Measurements from ENCODE around the gene SPOCK2. TPM values are rescaled to one million over a fixed set of nuclear protein-coding genes. Genes with fewer than 3 reads are reported as not detected.

Gene SPOCK2
- polyA plus RNA-seq, 1 donor (not counting 4 experiments of a cell fraction or from before 2014, with no cell fraction given): 0.14 TPM

DNA sequence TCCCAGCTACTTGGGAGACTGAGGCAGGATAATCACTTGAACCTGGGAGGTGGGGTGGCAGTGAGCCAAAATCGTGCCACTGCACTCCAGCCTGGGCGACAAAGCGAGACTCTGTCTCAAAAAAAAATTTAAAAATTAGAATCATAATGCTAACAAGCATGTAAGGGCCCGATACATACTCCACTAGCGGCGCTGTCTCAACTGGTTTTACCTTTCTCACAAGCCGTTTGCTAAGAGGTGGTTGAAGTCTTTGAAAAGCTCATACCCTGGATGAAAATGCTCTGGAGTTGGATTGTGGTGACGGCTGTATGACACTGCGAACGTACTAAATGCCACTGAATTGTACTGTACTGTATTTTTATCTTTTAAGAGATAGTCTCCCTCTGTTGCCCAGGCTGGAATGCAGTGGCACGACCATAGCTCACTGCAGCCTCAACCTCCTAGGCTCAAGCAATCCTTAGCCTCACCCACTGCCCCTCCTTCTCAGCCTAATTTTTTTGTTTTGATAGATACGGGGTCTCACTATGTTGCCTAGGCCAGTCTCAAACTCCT lies 29.9 kb downstream of the SPOCK2 start:
- no peaks in the 10 kb centered on the region for H3K9me1 ChIP-seq (ENCODE audit: control insufficient read depth, extremely low read depth, insufficient read depth, low read length)
- no peaks in the 10 kb centered on the region for H4K20me1 ChIP-seq (ENCODE audit: control insufficient read depth, extremely low read depth, insufficient read depth, low read length)
- FAIRE-seq (no peak), DNase-seq (ENCODE audit: low read depth, low spot score) (no peak)
- H3K9ac ChIP-seq (ENCODE audit: control insufficient read depth, extremely low read depth, insufficient read depth, low read length): no peak overlapping the region
- no peak overlapping the region for H2AFZ ChIP-seq (ENCODE audit: control insufficient read depth, low read length)
- peaks cover under 1% of the 10 kb centered on the region for H3K4me1 ChIP-seq (ENCODE audit: control insufficient read depth, extremely low read depth, insufficient read depth, low read length)
- H3K4me3 ChIP-seq (ENCODE audit: control insufficient read depth in 2 of 3, extremely low read depth in 1 of 3, insufficient read depth in 2 of 3, low read depth in 1 of 3, low read length in 3 of 3): no peak overlapping the region
- no peaks in the 10 kb centered on the region for H3K9me3 ChIP-seq (ENCODE audit: control insufficient read depth, low read depth, low read length)
- H3K79me2 ChIP-seq (ENCODE audit: control insufficient read depth, insufficient read depth, low read length): no peaks in the 10 kb centered on the region
- dilution Hi-C loops (cut with MboI; ENCODE audit: extremely low pct_ligation_motif_present, low sequenced_read_pairs): no loop called here
- H3K27ac ChIP-seq (ENCODE audit: control insufficient read depth, insufficient read depth, low read length): no peak overlapping the region
- H3K4me2 ChIP-seq (ENCODE audit: control insufficient read depth, extremely low read depth, insufficient read depth, low read depth, low read length): no peak overlapping the region
- H3K27me3 ChIP-seq (ENCODE audit: control insufficient read depth, extremely low read depth, insufficient read depth, low read length): peaks cover 13% of the 10 kb centered on the region
- H3K36me3 ChIP-seq (ENCODE audit: control insufficient read depth in 2 of 2, extremely low read depth in 1 of 2, insufficient read depth in 2 of 2, low read length in 2 of 2): no peaks in the 10 kb centered on the region
- TF ChIP-seq, protein P1, sequence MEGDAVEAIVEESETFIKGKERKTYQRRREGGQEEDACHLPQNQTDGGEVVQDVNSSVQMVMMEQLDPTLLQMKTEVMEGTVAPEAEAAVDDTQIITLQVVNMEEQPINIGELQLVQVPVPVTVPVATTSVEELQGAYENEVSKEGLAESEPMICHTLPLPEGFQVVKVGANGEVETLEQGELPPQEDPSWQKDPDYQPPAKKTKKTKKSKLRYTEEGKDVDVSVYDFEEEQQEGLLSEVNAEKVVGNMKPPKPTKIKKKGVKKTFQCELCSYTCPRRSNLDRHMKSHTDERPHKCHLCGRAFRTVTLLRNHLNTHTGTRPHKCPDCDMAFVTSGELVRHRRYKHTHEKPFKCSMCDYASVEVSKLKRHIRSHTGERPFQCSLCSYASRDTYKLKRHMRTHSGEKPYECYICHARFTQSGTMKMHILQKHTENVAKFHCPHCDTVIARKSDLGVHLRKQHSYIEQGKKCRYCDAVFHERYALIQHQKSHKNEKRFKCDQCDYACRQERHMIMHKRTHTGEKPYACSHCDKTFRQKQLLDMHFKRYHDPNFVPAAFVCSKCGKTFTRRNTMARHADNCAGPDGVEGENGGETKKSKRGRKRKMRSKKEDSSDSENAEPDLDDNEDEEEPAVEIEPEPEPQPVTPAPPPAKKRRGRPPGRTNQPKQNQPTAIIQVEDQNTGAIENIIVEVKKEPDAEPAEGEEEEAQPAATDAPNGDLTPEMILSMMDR (optimal IDR thresholded peaks at IDR 0.05 in 1 of 3, IDR thresholded peaks at IDR 0.05 in 1 of 3, conservative IDR thresholded peaks at IDR 0.05 in 1 of 3; ENCODE audit: extremely low read depth in 1 of 3, insufficient read depth in 2 of 3, low read length in 3 of 3): no peak
- TF ChIP-seq EZH2 (IDR thresholded peaks at IDR 0.05; ENCODE audit: low read length): no peak

DNA sequence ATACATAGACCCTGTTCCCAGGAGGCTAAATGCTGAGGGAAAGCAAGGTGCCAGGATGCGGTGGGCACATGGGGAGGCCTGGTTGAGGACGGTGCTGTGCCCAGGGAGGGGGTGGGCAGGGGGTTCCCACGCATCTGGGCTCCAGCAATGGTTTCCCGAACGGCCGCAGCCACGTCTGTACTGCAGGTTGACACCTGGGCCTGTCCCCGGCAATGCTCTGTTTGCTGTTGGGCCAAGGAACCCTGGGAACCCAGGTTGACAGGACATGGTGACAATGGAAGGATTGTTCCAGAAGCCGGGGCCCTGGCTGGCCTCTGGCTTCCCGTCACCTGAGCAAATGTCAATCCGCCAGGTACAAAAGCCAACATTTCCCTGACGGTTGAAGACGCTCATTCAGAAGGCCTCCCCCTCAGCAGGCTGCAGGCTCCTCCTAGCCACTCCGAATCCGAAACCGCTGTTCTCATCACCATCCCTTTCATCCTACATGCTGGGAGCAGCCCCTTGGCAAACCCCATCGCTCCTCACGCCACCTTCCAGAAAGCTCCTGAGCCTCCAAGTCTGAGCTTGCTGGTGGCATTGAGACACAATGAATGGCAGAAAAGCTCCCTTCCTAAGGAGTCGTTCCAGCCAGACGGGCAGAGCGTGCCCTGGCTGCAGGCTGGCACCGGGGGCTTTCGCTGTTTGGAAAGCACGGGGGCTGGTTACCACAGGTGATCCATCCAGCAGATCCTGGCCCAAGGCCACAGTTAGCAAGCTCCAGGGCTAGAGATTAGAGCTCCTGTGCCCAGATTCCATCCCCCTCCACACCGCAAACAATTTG lies 31.2 kb downstream of the SPOCK2 start:
- Histone ChIP-seq H3K9me1 (ENCODE audit: control insufficient read depth, extremely low read depth, insufficient read depth, low read length) (no peaks in the 10 kb centered on the region), H3K27ac (ENCODE audit: control insufficient read depth, insufficient read depth, low read length) (no peak overlapping the region), H2AFZ (ENCODE audit: control insufficient read depth, low read length) (peak overlapping the region; percentile 4), H3K27me3 (ENCODE audit: control insufficient read depth, extremely low read depth, insufficient read depth, low read length) (peaks cover 13% of the 10 kb centered on the region), H3K9ac (ENCODE audit: control insufficient read depth, extremely low read depth, insufficient read depth, low read length) (no peak overlapping the region), H3K9me3 (ENCODE audit: control insufficient read depth, low read depth, low read length) (no peaks in the 10 kb centered on the region), H3K79me2 (ENCODE audit: control insufficient read depth, insufficient read depth, low read length) (no peaks in the 10 kb centered on the region), H3K4me1 (ENCODE audit: control insufficient read depth, extremely low read depth, insufficient read depth, low read length) (no peaks in the 10 kb centered on the region), H3K4me3 (ENCODE audit: control insufficient read depth in 2 of 3, extremely low read depth in 1 of 3, insufficient read depth in 2 of 3, low read depth in 1 of 3, low read length in 3 of 3) (no peak overlapping the region), H3K4me2 (ENCODE audit: control insufficient read depth, extremely low read depth, insufficient read depth, low read depth, low read length) (no peak overlapping the region), H3K36me3 (ENCODE audit: control insufficient read depth in 2 of 2, extremely low read depth in 1 of 2, insufficient read depth in 2 of 2, low read length in 2 of 2) (no peaks in the 10 kb centered on the region), H4K20me1 (ENCODE audit: control insufficient read depth, extremely low read depth, insufficient read depth, low read length) (no peaks in the 10 kb centered on the region)
- dilution Hi-C loops (cut with MboI; ENCODE audit: extremely low pct_ligation_motif_present, low sequenced_read_pairs): no loop called here
- TF ChIP-seq, protein P1 (optimal IDR thresholded peaks at IDR 0.05 in 1 of 3, IDR thresholded peaks at IDR 0.05 in 1 of 3, conservative IDR thresholded peaks at IDR 0.05 in 1 of 3; ENCODE audit: extremely low read depth in 1 of 3, insufficient read depth in 2 of 3, low read length in 3 of 3): no peak
- no peak for TF ChIP-seq EZH2 (IDR thresholded peaks at IDR 0.05; ENCODE audit: low read length)
- FAIRE-seq: no peak
- DNase-seq (ENCODE audit: low read depth, low spot score): no peak
